CD4-positive, alpha-beta T cell treated with Interleukin-21 for 1 hour (primary cell): ENCODE results near the gene RAB40B.
"Not testable (repeated sequence)": the region's sequence is repeated elsewhere in the genome, so short reads cannot be mapped to it uniquely, and the experiment has no call there.

Experiments used
- DNase-seq: peaks from one replicate; pipeline ENCODE4 v3.0.0-alpha.2; 2020

The RAB40B gene

DNA sequence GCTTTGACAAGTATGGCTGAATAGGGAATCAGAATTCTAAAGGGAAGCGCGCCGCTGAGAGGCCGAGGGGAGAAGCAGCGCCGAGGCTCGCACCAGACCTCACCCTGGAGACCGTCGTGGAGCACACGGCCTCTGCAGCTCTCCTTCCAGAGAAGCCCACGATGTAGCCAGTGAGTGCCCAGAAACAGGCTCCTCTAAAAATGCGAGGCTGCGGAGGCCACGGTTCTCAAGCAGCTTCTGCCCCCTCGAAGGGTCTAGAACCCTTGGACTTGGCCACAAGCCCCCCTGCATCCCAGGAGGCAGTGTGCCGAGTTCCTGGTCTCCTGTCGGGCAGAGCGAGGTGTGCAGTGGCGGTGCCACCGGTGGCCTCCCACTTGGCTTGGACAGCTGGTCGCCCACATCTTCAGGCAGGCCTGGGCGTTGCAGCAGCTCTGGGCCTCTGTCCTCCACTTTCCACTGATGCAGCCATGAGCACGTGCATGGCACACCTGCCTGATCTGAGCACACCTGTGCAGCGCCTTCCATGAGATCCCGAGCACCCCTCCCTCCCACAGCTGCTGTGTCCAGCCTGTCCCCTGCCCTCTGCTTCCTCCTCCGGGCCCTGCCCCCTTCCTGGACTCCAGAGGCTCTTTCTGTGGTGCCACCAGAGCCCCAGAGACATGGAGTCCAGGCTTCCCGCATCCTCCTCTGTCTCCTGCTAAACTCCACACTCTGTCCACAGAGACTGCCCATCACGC, 31.4 kb downstream of the RAB40B start:
- DNase-seq: no peak

DNA sequence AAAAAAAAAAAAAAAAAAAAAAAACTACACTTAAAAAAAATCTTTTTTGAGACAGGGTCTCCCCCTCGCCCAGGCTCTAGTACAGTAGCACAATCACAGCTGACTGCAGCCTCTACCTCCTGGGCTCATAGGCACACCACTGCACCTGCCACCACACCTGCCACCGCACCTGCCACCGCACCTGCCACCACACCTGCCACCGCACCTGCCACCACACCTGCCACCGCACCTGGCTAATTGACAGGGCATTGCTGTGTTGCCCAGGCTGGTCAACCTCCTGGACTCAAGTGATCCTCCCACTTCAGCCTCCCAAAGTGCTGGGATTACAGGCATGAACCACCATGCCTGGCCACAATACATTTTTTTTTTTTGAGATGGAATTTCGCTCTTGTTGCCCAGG, 32.6 kb downstream of the RAB40B start:
- no peak for DNase-seq

DNA sequence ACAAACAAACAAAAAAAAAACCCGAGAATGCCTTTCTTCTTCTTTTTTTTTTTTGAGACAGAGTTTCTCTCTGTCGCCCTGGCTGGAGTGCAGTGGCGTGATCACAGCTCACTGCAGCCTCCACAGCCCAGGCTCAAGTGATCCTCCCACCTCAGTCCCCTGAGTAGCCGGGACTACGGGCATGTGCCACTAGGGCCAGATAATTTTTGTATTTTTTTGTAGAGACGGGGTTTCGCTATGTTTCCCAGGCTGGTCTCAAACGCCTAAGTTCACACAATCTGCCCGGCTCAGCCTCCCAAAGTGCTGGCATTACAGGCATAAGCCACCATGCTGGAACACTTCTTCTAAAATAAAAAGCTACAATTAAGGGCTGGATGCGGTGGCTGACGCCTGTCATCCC, 33.3 kb downstream of the RAB40B start:
- DNase-seq: no peak

DNA sequence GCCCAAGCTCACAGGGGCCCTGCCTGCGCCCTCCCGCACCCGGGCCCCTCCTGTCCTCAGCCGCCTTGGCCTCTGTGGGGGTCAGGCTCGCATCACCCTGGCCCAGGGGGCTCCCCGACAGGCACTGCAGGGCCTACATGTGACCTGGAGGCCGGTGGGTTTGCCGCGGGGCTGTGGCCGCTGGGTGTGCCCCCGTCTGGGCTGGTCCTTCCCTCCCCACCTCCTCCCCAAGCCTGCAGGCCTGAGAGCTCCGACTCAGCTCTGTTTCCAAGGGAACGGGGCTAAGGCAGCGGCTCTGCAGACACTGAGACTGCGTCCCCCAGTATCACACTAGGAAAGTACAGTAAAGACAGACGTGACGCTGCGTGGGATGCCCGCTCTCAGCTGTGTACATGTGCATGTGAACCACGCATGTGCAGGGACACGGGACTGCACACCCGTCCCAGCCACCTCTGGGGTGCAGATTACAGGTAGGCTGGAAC, 33.8 kb downstream of the RAB40B start:
- DNase-seq: no peak

DNA sequence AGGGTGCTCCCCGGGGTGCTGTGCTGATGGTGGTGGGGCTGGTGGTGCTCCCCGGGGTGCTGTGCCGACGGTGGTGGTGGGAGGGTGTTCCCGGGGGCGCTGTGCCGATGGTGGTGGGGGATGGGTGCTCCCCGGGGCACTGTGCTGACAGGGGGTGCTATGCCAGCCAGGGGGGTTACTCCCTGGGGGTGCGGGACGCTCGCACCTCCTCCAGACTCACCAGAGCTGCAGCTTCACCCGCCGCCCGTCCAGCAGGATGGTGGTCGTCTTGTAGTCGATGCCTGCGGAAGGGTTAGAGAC, 34.3 kb downstream of the RAB40B start:
- DNase-seq: no peak

DNA sequence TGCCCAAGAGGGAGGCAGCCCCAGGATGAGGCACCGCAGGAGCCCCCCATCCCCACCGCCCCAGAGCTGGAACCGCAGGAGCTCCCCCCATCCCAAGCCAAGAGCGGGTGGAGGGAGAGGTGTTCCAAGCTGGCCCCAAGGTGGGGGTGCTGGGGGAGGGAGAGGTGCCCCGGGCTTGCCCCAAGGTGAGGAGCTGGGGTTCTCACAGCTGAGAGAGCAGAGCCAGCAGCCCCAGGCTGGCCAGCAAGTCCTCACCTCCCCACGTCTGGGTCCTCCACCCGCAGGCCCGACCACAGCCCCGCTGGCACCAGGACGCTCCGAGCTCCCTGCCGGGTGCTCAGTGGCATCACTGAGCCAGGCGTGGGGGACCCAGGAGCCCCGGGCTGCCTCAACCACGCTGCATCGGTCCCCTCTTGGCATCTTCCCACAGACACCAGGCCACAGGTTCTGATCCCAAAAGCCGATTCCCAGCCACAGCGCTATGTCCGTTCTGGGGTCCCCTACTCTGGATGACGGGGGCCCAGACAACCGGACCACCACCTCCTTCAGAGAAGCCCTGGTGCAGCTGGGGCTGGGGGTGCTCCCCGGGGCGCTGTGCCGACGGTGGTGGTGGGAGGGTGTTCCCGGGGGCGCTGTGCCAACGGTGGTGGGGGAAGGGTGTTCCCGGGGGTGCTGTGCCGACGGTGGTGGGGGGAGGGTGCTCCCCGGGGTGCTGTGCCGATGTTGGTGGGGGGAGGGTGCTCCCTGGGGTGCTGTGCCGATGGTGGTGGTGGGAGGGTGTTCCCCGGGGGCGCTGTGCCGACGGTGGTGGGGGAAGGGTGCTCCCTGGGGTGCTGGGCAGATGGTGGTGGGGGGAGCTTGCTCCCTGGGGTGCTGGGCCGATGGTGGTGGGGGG, 34.9 kb downstream of the RAB40B start:
- DNase-seq: no peak

DNA sequence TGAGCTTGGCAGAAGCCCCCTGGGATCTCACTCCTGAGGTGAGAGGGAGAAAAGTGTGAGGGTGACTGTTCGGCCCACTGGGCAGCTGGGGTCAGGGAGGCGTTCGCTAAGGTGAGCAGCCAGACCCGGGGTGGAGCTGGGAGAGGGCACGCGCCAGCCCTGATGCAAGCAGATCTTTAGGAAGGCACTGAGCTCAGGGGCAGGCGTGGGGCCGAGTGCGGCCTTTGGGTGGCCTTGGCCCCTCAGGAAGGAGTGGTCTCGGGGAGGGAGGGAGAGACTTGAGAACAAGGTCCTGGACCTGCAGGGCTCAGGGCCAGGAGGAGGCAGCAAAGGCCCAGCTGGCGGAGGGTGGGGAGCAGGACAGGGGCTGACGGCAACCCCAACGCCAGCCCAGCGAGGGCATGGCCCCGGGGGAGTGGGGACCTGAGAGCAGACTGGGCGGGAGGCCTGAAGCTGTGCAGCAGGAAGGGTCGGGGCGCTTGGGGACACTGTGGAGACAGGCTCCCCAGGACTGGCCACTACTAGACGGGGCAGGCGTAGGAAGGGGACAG, 35.7 kb downstream of the RAB40B start:
- DNase-seq: no peak

DNA sequence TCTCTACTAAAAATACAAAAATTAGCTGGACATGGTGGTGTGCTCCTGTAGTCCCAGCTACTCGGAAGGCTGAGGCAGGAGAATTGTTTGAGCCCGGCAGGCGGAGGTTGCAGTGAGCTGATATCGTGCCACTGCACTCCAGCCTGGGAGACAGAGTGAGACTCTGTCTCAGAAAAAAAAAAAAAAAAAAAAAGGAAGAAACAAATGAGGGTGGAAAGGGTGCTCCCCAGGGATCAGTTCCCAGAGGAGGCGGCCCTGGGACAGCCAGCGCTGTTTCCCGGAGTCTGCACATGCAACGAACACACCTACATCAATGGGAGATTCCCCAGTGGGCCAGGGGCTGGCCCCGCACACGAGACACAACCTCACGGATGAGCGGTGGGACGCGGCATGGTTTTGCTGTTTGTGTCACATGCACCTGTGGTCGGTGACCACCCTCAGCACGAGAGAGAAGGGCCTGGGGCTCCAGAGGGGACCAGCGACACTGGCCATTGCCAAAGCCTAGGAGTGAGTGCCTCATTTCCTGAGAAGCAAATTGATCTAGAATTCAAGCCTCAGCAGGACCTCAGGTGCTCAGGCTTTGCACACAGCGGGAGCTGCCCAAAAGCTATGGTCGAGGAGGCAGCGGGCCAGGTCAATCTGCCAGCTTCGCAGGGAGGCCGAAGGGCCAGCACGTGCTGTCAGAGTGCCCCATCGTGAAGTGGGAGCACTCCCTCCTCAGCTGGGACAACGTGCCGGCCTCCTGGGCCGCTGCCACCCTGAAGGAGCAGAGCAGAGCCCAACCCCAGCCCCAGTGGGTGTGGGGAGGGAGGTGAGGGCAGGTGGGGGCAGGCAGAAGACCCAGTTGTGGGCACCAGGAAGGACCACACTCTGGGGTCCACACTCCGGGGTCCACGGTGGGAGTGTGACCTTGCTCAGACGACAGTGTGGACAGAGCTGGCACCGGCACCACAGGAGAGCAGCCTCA, 36.5 kb downstream of the RAB40B start:
- no peak for DNase-seq

DNA sequence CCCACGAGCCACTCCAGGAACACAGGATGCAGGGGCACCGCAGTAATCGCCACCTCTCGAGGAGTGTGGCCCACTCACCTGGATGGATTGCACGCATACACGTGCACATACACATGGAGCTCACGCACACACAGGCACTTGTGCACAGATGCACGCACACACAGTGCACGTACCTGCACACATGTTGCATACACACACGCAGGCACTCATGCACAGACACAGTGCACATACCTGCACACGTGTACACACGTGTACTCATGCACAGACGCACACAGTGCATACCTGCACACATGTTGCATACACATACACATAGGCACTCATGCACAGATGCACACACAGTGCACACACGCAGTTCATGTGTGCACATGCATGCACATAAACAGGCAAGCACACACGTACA, 38.6 kb downstream of the RAB40B start:
- DNase-seq: no peak

DNA sequence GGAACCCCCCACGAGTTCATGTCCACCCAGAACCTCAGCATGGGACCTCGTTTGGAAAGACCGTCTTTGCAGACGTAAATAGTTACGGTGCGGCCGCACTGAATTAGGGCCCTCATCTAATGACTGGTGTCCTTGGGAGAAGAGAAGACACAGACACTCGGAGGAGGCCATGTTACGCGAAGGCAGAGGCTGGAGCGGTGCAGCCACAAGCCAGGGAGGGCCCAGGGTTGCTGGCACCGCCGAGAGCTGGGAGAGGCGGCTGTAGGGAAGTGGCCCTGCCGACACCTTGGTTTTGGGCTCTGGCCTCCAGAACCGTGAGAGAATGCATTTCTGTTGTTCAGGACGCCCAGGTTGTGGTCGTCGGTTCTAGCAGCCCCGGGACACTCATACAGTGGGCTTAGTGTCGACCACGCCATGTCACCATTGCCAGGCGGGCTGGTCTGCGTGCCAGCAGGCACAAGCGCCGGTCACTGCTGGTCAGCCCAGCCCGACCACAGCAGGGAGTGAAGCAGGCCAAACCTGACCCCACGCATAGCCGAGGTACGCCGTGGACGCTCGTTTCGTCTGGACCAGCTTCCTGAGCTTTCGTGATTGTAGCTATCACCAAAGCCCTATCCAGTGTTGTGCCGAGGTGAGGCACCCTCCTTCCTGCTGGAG, 39.6 kb downstream of the RAB40B start:
- no peak for DNase-seq

DNA sequence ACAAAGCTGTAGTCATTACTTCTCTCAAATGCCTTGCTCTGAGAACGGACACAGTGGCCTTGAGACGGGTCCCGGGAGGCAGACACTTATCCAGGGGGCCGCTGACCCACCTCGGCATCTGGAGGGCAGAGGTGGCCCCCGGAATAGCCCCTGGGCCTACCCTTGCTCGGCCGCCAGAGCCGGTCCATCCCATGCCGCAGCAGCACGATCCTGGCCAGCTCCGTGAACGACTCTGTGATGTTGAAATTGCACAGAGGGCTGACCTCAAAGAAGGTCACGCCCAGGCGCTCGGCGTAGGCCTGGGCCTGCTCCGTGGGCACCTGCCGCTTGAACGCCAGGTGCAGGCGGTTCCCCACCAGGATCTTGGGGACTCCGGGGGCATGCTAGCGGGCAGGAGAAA, 40.2 kb downstream of the RAB40B start:
- no peak for DNase-seq

DNA sequence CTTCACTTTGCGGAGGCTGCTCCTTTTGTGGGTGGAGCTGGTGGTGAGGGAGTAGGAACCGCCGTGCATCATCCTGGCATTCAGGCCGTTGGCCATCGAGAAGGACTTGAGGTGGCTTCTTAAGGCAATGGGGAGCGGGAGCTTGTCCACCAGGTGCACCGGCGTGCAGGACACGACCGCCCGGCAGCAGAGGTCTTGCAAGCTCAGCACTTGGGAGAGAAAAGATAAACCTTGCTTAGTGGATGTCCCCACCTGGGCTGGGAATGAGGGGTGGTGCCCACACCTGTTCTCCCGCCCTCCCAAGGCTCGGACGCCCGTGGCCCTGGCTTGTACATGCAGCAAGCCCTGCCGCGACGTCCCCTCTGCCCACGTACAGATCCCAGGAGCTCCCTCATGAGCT, 40.6 kb downstream of the RAB40B start:
- DNase-seq: no peak

DNA sequence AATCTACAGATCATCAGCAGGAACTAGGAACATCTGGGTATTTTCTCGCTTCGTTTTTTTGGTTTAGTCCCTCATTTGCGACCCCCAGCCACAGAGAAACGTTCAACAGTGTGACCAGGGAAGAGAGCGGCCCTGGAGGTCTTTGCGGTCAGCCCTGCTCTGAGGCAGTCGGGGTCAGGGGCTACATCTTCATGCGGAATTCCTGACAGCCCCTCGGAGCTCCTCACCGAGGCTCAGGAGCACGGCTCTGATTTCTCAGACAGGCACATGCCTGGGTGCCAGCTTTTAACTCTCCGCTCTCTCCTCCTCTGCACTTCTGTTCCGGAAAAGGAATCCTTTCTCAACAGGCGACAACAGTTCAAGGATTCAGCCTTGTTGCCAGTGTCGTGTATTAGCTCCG, 42.2 kb downstream of the RAB40B start:
- no peak for DNase-seq

DNA sequence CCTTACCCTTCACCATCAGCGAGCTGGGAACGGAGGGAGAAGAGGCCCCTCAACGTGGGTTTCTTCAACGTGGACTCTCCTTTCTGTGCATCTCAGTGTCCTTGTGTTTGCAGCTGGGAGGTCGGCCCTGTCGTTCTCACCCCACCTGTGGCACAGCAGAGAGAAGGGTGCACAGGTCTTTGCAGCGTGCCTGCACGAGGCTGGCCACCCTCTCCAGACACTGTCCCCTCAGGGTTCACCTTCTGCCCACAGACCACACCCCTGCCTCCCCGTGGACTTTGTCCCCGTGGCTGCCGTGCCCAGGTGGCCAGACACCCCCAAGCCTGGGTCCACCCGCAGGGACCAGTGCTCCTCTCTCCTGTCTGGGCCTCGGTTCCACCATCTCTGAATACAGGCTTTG, 43.0 kb downstream of the RAB40B start:
- no peak for DNase-seq

DNA sequence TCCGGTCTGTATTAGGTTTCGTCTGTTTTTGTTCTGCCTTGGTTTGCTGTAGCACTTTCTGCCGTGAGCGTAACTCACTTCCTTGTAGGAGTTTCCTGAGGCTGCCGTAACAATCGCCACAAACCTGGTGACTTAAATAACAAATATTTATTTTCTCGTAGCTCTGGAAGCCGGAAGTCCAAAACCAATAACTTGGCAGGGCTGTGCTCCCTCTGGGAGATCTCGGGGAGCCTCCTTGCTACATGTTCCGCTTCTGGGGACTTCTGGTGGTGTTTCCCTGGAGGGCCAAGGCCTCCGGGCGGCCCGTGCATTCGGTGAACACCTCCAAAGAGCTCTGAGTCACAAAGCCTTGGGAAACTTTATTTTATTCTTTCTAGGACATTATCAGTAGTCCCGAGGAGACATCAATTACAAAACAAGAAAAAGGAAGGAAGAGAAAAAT, 43.4 kb downstream of the RAB40B start:
- DNase-seq: peak; percentile 8

DNA sequence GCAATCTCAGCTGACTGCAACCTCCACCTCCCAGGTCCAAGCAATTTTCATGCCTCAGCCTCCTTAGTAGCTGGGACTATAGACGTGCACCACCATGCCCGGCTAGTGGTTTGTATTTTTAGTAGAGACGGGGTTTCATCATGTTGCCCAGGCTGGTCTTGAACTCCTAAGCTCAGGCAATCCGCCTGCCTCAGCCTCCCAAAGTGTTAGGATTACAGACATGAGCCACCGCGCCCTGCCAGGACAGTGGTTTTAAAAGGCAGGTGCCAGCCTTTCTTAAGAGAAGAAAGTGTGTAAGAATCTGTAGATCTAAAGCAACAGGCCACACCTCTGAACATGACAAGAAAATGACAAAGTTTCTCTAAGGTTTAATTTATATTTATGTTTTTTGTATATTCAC, 43.9 kb downstream of the RAB40B start:
- DNase-seq: not testable (repeated sequence)

DNA sequence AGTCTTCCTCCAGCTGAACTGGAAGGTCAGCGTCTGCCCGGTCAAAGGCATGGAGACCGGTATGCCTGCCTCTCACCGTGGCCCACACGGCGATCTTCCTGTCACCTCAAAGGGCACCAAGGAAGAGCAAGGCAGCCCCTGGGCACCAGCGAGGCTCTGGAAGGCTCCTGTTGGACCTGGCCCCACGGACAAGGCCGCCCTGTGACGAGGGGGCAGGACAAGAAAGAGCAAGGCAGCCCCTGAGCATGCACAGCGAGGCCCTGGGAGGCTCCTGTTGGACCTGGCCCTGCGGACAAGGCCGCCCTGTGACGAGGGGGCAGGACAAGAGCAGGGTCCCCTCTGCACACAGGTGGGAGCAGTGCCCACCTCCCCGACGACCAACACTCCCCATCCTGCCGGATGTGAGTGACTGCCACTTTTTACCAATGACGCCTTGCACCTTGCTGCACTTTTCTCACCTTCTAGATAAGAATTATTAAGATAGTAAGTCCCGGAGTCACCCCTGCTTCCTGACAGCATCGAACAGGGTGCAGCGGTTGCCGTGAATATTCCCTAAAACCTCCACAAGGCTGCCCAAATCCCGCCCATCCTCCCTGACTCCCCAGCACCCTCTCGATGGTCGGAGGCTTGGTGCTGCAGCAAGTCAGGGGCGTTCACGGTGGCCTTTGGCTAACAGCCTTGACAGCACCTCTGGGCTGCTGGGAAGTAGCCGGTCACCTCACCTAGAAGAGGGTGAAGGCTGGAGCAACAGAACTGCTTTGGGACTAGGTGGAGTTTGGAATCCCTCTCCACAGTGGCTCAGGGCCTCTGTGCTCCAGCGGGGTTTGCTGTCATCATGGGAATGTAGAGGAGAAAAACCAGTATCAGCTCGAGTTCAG, 44.6 kb downstream of the RAB40B start:
- no peak for DNase-seq

DNA sequence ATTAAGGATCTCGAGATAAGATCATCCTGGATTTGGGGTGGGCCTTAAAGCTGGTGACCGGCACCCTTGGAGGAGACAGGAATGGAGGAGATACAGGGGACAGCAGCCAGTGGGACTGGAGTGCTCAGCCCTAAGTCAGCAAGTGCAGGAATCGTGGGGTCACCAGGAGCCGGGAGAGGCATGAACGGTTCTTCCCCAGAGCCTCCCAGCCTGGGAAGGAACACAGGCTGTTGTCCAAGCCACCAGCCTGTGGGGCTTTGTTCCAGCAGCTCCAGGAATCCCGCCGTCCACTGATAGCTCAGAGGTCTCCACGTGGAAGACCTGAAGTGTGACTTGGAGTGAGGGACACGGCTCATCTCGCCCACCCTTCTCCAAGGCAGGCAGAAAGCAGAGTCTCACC, 47.8 kb downstream of the RAB40B start:
- DNase-seq: no peak

DNA sequence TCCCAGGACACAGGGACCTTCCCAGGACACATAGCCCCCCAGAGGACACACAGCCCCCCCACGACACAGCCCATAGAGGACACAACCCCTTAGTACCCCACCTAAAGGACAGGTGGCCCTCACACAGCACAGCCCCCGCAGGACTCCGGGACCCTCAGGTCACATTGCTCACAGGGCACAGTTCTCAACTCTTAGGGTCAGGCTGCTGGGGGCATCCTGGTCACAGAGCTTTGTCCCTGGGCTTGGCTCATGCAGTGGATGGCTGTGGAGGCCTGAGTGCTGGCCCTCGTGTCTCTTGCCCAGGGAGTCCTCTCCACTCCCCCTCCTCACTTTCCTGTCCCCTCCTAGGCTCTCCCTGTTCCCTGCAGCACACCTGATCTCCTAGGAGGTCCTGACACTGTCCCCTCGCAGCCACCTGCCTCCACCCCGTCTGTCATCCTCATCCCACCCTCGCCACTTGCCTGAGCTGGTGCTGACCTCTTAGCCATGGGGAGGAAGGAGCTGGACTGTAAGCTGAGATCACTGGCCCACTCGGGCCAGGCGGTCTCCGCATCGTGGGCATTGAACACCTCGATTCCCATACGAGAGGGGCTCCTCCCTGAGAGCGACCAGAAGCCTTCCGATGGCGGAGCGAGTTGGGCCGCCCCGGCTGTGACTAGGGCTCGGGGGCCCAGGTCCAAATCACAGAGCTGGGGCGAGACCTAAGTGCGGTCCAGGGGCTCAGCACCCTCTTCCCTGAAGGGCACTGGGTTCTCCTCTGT, 48.8 kb downstream of the RAB40B start:
- no peak for DNase-seq

DNA sequence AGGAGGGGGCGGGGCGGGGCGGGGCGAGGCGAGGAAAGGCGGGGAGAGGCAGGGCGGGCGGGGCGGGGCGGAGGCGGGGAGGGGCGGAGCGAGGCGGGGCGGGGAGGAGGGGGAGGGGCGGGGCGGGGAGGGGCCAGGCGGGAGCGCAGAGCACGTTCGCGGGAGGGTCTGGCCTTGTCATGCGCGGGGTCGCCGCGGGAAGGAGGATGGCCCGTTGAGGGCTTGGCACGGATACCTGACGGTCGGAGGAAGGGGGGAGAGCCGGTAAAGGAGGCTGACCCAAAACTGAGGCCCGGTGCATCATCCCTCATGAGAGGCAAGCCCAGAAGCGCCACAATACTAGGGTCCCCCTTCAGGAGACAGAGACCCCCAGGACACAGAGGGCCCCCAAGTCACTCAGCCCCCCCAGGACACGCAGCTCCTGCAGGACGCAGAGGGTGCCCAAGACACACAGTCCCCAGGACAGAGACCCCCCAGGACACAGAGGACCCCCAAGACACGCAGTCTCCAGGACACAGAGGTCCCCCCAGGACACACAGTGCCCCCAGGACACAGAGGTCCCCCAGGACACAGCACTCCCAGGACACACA, 49.7 kb downstream of the RAB40B start:
- DNase-seq: no peak
